Kidney (tissue), 14 donors: ENCODE data around the gene ANKDD1B. TPM values are rescaled to one million over a fixed set of nuclear protein-coding genes. Genes with fewer than 3 reads are reported as not detected.

Experiments used
- DNase-seq, 5 donors: peaks; one replicate each; pipeline ENCODE4 v3.0.0-alpha.2; 2013 to 2020
- FAIRE-seq: peaks from 2 replicates; lab custom pipeline; 2012; peaks lifted over from hg19 to GRCh38; lab: Jason Lieb, UNC
- H3K27ac ChIP-seq, 2 donors: one replicate each; pipeline ENCODE4 v1.7.0; 2013; ENCODE audit warnings: low read depth in 2 of 2, low read length in 2 of 2, inconsistent platforms in 1 of 2
- H3K27me3 ChIP-seq: one replicate; pipeline ENCODE4 v1.7.1; 2013; ENCODE audit warnings: low read length, inconsistent platforms; ENCODE audit not compliant: control insufficient read depth, insufficient read depth
- H3K36me3 ChIP-seq, 3 donors: one replicate each; pipeline versions ENCODE4 v1.7.0 to v1.7.1; 2013; ENCODE audit warnings: low read length in 3 of 3, control low read depth in 1 of 3, inconsistent platforms in 1 of 3; ENCODE audit not compliant: insufficient read depth in 3 of 3, control insufficient read depth in 2 of 3
- H3K4me1 ChIP-seq, 3 donors: one replicate each; pipeline versions ENCODE4 v1.7.0 to v1.7.1; 2013; ENCODE audit warnings: low read length in 3 of 3, inconsistent platforms in 1 of 3, low read depth in 1 of 3; ENCODE audit not compliant: control insufficient read depth in 2 of 3, insufficient read depth in 2 of 3
- H3K4me3 ChIP-seq, 3 donors: one replicate each; pipeline versions ENCODE4 v1.7.0 to v1.8.1; 2013; ENCODE audit warnings: low read length in 3 of 3, control low read depth in 1 of 3, inconsistent platforms in 1 of 3
- H3K9ac ChIP-seq, 3 donors: one replicate each; pipeline versions ENCODE4 v1.7.0 to v1.7.1; 2013; ENCODE audit warnings: low read length in 3 of 3, control low read depth in 1 of 3, inconsistent platforms in 1 of 3
- H3K9me3 ChIP-seq, 3 donors: one replicate each; pipeline versions ENCODE4 v1.7.0 to v1.7.1; 2013; ENCODE audit warnings: low read length in 3 of 3, control low read depth in 1 of 3, inconsistent platforms in 1 of 3; ENCODE audit not compliant: control insufficient read depth in 2 of 3, insufficient read depth in 1 of 3
- intact Hi-C: fragments of 100-400 bp; cut with DNase I; formaldehyde crosslinking; loops from one replicate; pipeline ENCODE4 v1.11.1; 2022
- polyA plus RNA-seq: library from polyadenylated mRNA; stranded (reverse); fragments of 350-450 nt; fragmentation: Illumina TruSeq; extraction: RNeasy Lipid Tissue Mini Kit (QIAGEN cat#74804); gene quantifications from one replicate; pipeline ENCODE4 v1.2.3, GENCODE V29; 2014; ENCODE audit warnings: low read depth, low replicate concordance; ENCODE audit not compliant: insufficient read depth
- total RNA-seq: library from RNA; stranded (reverse); fragmentation: NEBNext Ultra II Directional; extraction: Animal tissue kit (Norgen Biotek cat#: 25700); gene quantifications from one replicate; pipeline ENCODE4 v1.2.1, GENCODE V29; 2021
- TF ChIP-seq, protein P1 (sequence below): IDR thresholded peaks from 3 replicates; pipeline ENCODE4 v1.5.1; 2012; ENCODE audit warnings: mild to moderate bottlenecking, moderate library complexity, borderline replicate concordance; ENCODE audit not compliant: insufficient read depth; ENCODE audit errors: extremely low read depth
- donor health status: control.
- donor health status: control.
- donor health status: control.
- donor health status: control.
- donor health status: control.
- donor health status: DM: yes; HTN: yes; CAD: no.
- donor health status: Normal renal cell carcinoma (clear cell type).

The ANKDD1B gene
- total and polyA plus RNA-seq, 2 donors from 2014 or later, result 2.3 to 3.1 TPM

DNA sequence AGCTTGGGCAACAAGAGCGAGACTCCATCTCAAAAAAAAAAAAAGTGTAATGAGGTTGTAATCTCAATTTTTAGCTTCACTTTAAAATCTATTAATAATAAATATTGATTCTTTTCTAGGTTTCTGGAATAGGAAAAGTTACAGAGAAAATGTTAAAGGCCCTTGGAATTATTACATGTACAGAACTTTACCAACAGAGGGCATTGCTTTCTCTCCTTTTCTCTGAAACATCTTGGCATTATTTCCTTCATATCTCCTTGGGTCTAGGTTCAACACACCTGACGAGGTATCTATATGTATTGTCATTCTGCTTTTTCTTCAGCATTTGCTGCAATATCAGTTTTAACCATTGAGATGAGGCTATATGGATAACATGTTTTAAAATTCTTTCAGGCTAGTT lies 26.6 kb upstream of the ANKDD1B start:
- Histone ChIP-seq H3K27me3 (no peaks in the 10 kb centered on the region), H3K4me3 (no peak overlapping the region), H3K27ac (no peak overlapping the region), H3K4me1 (no peaks in the 10 kb centered on the region), H3K9me3 (no peaks in the 10 kb centered on the region), H3K36me3 (peaks cover 2 to 8% (median 3%) of the 10 kb centered on the region in 3 donors), H3K9ac (no peak overlapping the region)
- DNase-seq, result no peak
- TF ChIP-seq, protein P1, sequence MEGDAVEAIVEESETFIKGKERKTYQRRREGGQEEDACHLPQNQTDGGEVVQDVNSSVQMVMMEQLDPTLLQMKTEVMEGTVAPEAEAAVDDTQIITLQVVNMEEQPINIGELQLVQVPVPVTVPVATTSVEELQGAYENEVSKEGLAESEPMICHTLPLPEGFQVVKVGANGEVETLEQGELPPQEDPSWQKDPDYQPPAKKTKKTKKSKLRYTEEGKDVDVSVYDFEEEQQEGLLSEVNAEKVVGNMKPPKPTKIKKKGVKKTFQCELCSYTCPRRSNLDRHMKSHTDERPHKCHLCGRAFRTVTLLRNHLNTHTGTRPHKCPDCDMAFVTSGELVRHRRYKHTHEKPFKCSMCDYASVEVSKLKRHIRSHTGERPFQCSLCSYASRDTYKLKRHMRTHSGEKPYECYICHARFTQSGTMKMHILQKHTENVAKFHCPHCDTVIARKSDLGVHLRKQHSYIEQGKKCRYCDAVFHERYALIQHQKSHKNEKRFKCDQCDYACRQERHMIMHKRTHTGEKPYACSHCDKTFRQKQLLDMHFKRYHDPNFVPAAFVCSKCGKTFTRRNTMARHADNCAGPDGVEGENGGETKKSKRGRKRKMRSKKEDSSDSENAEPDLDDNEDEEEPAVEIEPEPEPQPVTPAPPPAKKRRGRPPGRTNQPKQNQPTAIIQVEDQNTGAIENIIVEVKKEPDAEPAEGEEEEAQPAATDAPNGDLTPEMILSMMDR, result no peak
- intact Hi-C loops, result no loop called here
- no peak for FAIRE-seq

GRCh38 chr5:75588666-75589065 lies 22.6 kb upstream of the ANKDD1B start:
- Histone ChIP-seq H3K9ac (no peak overlapping the region), H3K4me1 (no peaks in the 10 kb centered on the region), H3K27me3 (no peaks in the 10 kb centered on the region), H3K36me3 (peaks cover 0 to 7% (median 3%) of the 10 kb centered on the region in 3 donors), H3K4me3 (no peak overlapping the region), H3K27ac (no peak overlapping the region), H3K9me3 (no peaks in the 10 kb centered on the region)
- FAIRE-seq, result no peak
- no peak for DNase-seq
- intact Hi-C loops, result no loop called here
- TF ChIP-seq, protein P1, result no peak

DNA sequence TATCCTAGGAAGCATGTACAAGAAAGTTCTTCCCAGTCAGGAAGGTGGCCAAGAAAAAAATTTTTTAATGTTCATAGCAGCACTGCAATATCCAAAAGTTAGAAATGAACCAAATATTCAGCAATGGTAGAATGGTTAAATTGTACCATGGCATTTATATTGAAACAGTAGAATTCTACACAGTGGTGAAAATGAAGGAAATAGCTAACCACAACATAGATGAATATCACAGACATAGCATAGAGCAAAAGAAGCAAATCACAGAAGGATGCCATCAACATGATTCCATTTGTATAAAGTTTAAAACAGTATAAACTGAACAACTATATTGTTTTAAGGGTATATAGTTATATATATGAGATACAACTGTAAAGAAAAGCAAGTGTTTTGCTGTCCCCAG lies 10.7 kb upstream of the ANKDD1B start:
- H3K27ac ChIP-seq, result no peak overlapping the region
- H3K4me1 ChIP-seq, result peaks cover 0 to 3% (median 0%) of the 10 kb centered on the region in 3 donors
- FAIRE-seq (no peak), DNase-seq (no peak)
- H3K9me3 ChIP-seq, result no peaks in the 10 kb centered on the region
- TF ChIP-seq, protein P1, result no peak
- no peaks in the 10 kb centered on the region for H3K27me3 ChIP-seq
- peaks cover 0 to 7% (median 7%) of the 10 kb centered on the region in 3 donors for H3K36me3 ChIP-seq
- intact Hi-C loops, result no loop called here
- no peak overlapping the region for H3K9ac ChIP-seq
- no peak overlapping the region for H3K4me3 ChIP-seq

GRCh38 chr5:75601567-75601966 lies 9.7 kb upstream of the ANKDD1B start:
- H3K36me3 ChIP-seq, result peaks cover 0 to 4% (median under 1%) of the 10 kb centered on the region in 3 donors
- H3K9ac ChIP-seq, result no peak overlapping the region
- H3K9me3 ChIP-seq, result no peaks in the 10 kb centered on the region

More at GRCh38 chr5:75601567-75601966, 9.7 kb upstream of the ANKDD1B start:
- intact Hi-C loops, result no loop called here
- FAIRE-seq (no peak), DNase-seq (no peak)
- no peak overlapping the region for H3K27ac ChIP-seq
- no peak overlapping the region for H3K4me3 ChIP-seq
- TF ChIP-seq, protein P1, result no peak
- H3K27me3 ChIP-seq, result no peaks in the 10 kb centered on the region
- peaks cover 0 to 3% (median 0%) of the 10 kb centered on the region in 3 donors for H3K4me1 ChIP-seq
